B cell (primary cell): ENCODE data around the gene FMN2.

Source experiments
- EZH2 ChIP-seq: IDR thresholded peaks from 2 replicates; pipeline ENCODE4 v1.6.1; 2012; ENCODE audit warnings: borderline replicate concordance, low read depth, mild to moderate bottlenecking, moderate library complexity, low read length; ENCODE audit not compliant: insufficient read depth, poor library complexity, severe bottlenecking
- TF ChIP-seq, protein P1 (sequence below): fragments of 200-600 bp; IDR thresholded peaks from one replicate; pipeline ENCODE4 v1.8.0; 2022; ENCODE audit warnings: antibody characterized with exemption, mild to moderate bottlenecking

DNA sequence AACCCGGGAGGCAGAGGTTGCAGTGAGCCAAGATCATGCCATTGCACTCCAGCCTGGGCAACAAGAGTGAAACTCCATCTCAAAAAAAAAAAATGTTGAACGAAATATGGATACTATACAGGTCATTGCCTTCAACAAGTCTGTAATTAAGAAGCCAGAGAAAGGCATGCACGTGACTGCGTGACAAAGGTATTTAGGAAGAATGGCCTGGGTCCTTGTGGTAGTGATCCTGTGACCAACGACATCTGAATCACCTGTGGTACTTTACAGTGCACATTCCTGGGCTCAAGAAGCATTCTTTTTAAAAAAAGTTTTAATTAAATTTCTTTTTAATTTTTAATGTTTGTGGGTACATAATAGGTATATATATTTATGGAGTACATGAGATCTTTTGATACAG lies 405.3 kb downstream of the FMN2 start:
- TF ChIP-seq, protein P1, sequence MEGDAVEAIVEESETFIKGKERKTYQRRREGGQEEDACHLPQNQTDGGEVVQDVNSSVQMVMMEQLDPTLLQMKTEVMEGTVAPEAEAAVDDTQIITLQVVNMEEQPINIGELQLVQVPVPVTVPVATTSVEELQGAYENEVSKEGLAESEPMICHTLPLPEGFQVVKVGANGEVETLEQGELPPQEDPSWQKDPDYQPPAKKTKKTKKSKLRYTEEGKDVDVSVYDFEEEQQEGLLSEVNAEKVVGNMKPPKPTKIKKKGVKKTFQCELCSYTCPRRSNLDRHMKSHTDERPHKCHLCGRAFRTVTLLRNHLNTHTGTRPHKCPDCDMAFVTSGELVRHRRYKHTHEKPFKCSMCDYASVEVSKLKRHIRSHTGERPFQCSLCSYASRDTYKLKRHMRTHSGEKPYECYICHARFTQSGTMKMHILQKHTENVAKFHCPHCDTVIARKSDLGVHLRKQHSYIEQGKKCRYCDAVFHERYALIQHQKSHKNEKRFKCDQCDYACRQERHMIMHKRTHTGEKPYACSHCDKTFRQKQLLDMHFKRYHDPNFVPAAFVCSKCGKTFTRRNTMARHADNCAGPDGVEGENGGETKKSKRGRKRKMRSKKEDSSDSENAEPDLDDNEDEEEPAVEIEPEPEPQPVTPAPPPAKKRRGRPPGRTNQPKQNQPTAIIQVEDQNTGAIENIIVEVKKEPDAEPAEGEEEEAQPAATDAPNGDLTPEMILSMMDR = no peak
- TF ChIP-seq EZH2 = no peak
